ENCODE results near the gene NRG3. TPM values are rescaled to one million over a fixed set of nuclear protein-coding genes. Genes with fewer than 3 reads are reported as not detected.

Gene NRG3
- total RNA-seq, 4 donors from 2014 or later, result 0.54 TPM; not detected in 3

- Histone ChIP-seq H3K4me1 (no peaks in the 10 kb centered on the region), H3K36me3 (no peaks in the 10 kb centered on the region), H3K4me3 (no peak overlapping the region), H3K9me3 (no peaks in the 10 kb centered on the region), H3K27me3 (no peaks in the 10 kb centered on the region), H3K27ac (no peak overlapping the region)
- ATAC-seq, result no peak
- WGBS, 2 donors (ENCODE audit: low coverage in 1 of 2), result 81 to 90% methylated on average over 2 of the region's 2 CpGs
- TF ChIP-seq POLR2AphosphoS5 (IDR thresholded peaks at IDR 0.05) (no peak), POLR2A (IDR thresholded peaks at IDR 0.05) (no peak), CTCF (IDR thresholded peaks at IDR 0.05) (no peak), EP300 (IDR thresholded peaks at IDR 0.05) (no peak)
These were observed 887.6 kb downstream of the NRG3 start for GRCh38 chr10:82762641-82763040.

- Histone ChIP-seq H3K9me3 (no peaks in the 10 kb centered on the region), H3K27me3 (no peaks in the 10 kb centered on the region), H3K36me3 (no peaks in the 10 kb centered on the region), H3K4me3 (no peak overlapping the region), H3K4me1 (no peaks in the 10 kb centered on the region), H3K27ac (no peak overlapping the region)
- TF ChIP-seq POLR2A (IDR thresholded peaks at IDR 0.05) (no peak), CTCF (IDR thresholded peaks at IDR 0.05) (no peak), EP300 (IDR thresholded peaks at IDR 0.05) (no peak), POLR2AphosphoS5 (IDR thresholded peaks at IDR 0.05) (no peak)
- WGBS, 2 donors (ENCODE audit: low coverage in 1 of 2), result 80 to 81% methylated on average over 5 of the region's 5 CpGs
- ATAC-seq, result no peak
These were observed 893.0 kb downstream of the NRG3 start for GRCh38 chr10:82768040-82768439.

- Histone ChIP-seq H3K9me3 (peaks cover 0 to 10% (median 0%) of the 10 kb centered on the region in 3 donors), H3K27me3 (no peaks in the 10 kb centered on the region), H3K36me3 (no peaks in the 10 kb centered on the region), H3K27ac (no peak overlapping the region), H3K4me3 (no peak overlapping the region), H3K4me1 (no peaks in the 10 kb centered on the region)
- TF ChIP-seq EP300 (IDR thresholded peaks at IDR 0.05) (no peak), POLR2A (IDR thresholded peaks at IDR 0.05) (no peak), POLR2AphosphoS5 (IDR thresholded peaks at IDR 0.05) (no peak), CTCF (IDR thresholded peaks at IDR 0.05) (no peak)
- WGBS, 2 donors (ENCODE audit: low coverage in 1 of 2), result 88 to 100% methylated on average over 2 of the region's 3 CpGs
- ATAC-seq, result no peak
These were observed 903.9 kb downstream of the NRG3 start for GRCh38 chr10:82778908-82779307.

- Histone ChIP-seq H3K4me1 (no peaks in the 10 kb centered on the region), H3K27me3 (no peaks in the 10 kb centered on the region), H3K9me3 (no peaks in the 10 kb centered on the region), H3K4me3 (no peak overlapping the region), H3K27ac (no peak overlapping the region), H3K36me3 (no peaks in the 10 kb centered on the region)
- ATAC-seq, result no peak
- no peak for TF ChIP-seq POLR2A (IDR thresholded peaks at IDR 0.05)
- no peak for TF ChIP-seq EP300 (IDR thresholded peaks at IDR 0.05)
- no peak for TF ChIP-seq POLR2AphosphoS5 (IDR thresholded peaks at IDR 0.05)
- peak in 1 of 4 experiments; percentile 31 for TF ChIP-seq CTCF (IDR thresholded peaks at IDR 0.05)
These were observed 921.5 kb downstream of the NRG3 start for GRCh38 chr10:82796510-82796909.

- H3K4me3 ChIP-seq, result no peak overlapping the region
- H3K36me3 ChIP-seq, result no peaks in the 10 kb centered on the region
- H3K27ac ChIP-seq, result no peak overlapping the region
- no peak for ATAC-seq
- H3K9me3 ChIP-seq, result no peaks in the 10 kb centered on the region
- H3K27me3 ChIP-seq, result no peaks in the 10 kb centered on the region
- TF ChIP-seq POLR2AphosphoS5 (IDR thresholded peaks at IDR 0.05) (no peak), EP300 (IDR thresholded peaks at IDR 0.05) (no peak), CTCF (IDR thresholded peaks at IDR 0.05) (no peak), POLR2A (IDR thresholded peaks at IDR 0.05) (no peak)
- H3K4me1 ChIP-seq, result no peaks in the 10 kb centered on the region
- 83 to 100% methylated on average over 1 of the region's 1 CpG for WGBS, 2 donors (ENCODE audit: low coverage in 1 of 2)
These were observed 926.3 kb downstream of the NRG3 start for GRCh38 chr10:82801289-82801688.

All from gastroesophageal sphincter (tissue), 4 donors.